ENCODE data around the gene GRB10.

Gene GRB10

DNA sequence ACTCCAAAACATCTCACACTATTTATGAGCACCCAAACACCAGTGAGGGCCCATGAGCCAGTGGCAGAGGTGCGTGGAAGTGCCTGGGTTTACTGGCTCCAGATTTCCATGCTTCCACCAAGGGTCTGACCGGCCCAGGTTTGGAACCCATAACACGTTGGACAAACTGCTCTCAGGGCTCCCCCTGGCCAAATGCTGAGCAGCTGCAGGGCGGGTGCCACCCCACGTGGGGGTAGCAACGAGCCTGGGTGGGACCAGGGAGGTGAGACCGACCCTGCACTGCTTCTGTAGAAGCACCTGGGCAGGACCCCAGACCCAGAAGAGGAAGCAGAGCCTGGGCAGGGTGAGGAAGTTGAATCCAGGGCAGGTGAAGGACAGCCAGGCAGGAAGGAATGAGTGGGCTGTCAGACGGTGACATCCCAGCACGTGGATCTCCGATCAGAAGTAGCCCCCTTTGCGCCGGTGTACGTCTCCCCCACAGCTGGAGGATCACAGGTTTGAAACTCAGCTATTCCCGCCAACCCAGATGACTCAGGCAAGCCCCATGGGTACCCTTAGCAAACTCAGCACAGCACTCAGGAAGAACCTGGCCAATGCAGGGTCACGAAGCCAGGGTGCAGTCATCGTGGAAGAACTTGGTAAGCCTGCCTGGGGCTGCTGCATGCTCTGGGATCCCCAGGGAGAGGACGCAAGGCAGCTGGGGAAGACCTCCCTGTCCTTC lies 117.1 kb downstream of the GRB10 start:
- DNase-seq, result no peak

DNA sequence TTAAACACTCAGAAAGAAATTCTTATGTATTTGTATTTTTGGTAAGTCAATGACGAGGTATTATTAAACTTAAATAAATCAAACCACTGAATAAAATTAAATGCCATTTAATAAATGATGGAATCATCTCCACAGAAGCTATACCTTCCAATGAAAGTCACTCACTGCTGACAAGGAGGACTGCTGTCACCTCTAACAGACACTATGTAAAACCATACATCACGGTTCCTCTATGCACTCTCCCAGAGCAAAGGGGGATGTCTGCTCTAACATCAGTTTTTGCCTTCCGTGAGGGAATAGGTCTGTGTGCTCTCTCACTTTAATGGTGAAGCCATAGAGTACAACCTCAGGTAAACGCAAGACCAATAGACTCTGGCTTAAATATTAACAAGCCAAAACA lies 117.8 kb downstream of the GRB10 start:
- DNase-seq, result no peak

DNA sequence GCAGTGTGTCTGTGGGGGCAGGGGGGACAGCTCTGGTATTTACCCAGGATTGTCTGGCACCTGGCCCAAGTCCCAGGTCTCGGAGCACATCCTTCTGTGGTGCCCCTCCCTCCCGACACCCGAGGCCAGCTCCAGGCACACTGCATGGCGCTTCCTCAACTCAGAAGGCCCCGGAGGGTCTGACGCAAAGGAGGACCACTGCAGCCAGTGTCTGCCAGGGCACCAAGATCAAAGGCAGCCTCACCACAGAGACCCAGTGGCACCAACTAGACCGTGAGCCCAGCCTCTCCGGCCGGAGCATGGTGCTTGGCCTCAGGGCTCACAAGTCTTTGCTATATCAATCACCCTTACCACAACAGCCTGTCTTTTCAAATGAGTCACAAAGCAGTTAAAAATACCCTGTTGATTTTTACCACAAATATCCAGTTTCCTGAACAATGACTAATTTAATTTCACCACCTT lies 118.2 kb downstream of the GRB10 start:
- no peak for DNase-seq

DNA sequence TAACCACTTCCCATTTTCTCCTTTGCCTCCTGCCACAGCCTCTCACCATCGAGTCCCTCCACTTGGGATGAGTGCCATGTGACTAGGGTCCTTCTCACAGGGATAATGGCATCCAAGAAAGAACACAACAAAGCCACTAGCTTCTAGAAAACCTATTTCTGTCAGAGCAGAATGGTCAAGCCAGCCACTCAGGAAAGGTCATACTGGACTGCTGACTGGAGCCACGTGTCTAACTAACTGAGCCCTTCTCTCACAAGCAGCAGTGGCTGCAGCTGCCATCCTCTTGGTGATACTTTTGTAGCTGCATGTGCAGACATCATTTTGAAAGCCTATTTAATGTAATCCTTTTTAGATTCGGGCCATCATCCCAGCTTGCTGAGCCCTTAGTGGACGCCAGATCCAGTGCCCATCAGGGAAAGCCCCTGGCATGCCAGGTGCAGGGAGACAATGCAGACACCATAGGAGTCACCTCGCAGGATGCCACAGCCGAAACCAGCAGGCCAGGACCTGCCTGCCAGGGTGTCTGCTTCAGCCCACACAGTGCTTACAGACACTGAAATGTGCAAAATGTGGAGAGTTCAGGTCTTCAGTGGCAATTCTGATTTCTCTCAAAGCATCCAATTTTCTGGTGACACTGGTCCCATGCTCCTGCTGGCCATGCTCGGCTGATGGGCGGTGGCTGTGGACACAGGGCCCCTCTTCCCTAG lies 119.1 kb downstream of the GRB10 start:
- DNase-seq, result no peak

DNA sequence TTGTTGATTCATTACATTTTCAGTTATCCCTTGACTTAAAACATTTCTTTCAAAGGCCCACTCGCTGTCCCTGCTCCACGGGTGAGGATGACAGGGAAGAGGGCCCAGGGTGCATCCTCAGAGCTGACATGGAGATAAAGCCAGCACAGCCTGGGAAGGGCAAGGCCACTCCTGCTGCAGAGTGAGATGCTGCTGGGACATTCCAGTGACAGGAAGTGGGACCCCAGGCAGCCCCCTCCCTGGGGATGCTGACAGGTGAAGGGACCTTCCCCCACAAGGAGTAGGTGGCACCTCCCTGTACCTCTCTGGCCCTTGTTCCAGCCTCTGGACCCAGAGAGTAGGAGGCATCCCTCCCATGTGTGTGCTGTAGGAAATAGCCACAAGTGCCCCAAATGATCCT lies 119.7 kb downstream of the GRB10 start:
- DNase-seq, result no peak

DNA sequence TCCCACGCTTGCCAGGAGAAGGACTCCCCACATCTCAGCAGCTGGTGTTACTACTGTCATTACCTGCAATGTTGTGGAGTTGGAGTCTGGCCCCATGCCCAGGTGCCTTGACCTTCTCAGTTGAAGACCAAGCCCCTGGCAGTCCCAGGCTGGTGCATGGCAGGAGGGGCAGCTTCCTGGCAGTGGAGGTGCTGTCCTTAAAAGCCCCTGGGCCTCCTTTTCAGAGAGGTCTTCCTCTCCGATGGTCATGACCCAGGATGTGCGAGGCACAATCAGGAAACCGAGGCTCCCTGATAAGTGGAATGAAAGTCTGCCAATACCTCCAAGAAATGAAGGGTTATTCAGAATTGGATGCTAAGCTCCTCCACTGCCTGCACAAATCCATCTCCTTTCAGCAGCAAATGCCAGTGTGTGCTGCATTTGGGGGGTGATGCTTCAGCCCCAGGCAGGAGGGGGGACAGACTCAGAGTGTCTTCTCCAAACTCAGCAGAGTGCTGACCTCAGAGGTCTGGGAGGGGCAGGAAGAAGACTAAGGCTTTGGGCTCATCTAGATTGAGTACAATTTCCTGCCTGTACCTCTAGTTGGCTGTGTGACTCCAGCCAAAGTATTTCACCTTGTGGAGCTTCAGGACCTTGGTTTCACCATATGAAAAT lies 120.5 kb downstream of the GRB10 start:
- DNase-seq, result no peak

DNA sequence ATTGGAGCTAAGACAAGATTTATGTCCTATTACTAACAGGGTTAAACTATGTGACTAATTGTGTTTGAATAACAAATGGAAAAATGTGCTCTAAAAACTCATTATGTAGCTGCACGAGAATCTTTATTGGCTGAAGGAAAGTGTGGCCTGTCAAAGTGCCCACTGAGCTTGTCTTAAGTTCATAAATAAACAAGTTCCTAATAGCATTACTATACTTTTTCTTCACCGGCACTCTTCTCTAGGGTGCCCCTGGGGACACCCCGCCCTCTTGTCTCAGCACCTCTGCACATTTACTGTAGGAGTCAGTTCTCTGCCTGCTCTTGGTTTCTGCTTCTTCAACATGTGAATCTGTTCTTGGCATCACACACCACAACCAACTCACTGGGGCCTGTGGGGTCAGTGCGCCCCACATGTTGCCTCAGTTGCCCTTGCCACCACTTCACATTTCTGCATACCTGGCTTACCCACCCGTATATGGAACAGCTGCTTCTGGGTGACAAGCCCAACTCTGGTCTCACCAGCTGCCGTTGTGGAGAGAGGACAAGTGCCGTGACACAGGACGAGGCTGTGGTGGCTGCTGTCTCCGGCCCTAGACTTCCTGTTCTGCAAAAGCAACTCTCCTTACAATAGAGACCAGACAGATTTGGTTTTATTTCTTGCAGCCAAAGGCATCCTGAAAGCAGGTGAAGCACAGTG lies 121.2 kb downstream of the GRB10 start:
- DNase-seq, result no peak

DNA sequence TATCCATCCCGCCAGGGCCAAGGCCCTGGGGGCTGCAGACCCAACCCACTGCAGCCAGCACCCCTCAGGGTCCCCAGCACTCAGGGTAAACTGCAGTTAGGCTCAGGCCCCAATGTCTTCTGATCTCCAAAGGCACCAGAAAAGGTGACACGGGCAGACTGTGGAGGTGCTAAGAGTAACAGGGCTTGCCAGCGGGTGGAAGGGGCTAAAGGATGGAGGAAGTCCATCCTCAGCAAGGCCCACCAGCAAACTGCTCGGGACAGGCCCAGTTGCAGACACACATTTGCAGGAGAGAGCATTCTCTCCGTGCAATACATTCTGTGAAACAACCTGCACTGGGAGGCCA lies 121.9 kb downstream of the GRB10 start:
- no peak for DNase-seq

DNA sequence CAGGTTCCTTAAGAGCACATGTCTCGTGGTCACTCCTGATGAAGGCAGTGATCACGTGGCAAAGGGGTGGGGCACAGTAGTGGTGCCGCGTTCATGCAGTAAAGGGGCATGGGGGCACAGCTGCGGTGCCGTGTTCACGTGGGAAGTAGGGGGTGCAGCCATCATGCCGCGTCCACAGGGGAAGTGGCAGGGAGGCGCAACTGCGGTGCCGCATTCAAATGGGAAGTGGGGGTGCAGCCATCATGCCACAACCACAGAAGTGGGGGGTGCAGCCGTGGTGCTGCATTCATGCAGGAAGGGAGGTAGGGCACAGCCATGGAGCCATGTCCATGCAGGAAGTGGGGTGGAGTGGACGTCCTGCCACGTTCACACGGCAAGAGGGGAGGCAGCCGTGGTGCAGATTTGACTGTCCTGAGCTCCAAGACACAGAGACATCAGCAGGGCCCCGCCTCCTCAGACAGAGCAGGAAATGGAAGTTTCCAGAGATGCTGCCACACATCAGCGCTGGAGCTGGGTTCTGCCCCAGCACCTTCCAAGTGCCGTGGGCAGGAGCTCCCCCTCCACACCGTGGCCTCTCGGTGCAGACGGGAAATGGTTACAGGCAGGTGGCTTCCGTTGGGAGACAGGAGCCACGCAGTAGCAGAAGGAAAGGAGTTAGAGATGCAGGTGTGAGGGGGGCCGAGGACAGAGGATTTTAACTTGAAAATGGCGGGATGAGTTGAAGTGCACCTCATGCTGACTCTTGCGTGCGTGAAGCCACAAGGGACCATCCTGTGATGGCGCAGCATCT lies 122.5 kb downstream of the GRB10 start:
- peak; percentile 11 for DNase-seq

DNA sequence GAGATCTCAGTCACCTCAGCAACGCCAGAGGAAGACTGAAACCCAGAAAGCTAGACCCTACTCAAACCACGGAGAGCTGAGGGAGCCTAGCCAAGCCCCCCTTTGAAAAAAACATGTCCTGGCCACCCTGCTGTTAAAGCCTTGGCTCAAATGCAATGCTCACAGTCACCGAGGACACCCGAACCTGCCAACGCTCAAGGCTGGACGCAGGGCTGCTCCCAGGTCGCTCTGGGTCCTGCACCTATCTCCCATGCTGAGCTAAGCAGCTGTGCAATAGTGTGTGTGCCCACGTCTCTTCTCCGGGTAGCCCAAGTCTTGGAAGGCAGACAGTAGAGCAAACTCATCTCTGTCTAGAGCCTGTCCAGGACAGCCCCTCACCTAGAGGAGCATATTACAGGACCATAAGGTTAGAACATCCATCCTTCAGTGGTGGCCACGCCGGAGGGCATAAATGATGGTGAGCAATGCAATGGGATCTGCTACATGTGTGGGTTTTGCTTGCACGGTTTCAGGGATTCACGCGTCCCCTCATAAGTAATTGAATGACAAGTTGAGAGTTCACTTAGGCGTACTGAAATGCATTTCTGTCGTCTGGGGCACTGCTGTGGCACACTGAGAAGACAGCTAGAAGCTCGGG lies 123.2 kb downstream of the GRB10 start:
- DNase-seq, result no peak

DNA sequence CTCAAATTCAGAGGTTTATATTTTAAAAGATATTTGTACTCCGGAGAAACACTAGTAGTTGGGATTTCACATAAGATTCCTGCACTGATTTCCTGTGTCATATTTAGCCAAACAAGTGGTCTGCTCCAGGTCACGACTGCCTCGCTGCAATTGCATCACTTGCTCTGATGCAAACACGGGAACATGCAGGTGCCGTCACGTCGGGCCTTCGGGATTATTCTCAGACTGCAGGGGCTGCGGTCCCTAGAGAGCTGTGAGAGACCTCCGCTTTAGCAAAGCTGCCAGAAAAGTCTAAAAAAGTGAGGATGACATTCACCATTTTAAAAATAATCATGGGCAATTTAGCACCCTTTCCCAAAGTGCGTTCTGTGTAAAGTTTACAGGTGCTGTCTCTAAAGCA lies 124.0 kb downstream of the GRB10 start:
- no peak for DNase-seq

DNA sequence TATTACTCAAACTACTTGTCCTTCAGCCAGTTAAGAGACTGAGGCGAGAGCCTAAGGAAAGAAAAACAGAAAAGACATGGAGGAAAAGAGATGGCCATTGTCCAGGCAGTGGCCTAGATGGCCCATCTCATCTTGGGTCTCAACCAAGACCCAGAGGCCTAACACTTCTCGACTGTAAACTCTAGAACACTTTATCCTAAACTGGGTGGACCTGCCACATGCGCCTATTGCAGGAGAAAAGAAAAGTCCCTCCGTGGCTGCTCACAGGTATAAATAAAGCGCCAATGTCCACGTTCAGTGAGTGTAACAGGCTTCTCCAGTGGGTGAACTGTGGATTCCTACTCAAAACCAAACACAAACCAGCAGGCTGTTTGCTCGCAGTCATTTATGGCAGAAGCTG lies 124.8 kb downstream of the GRB10 start:
- DNase-seq, result no peak

DNA sequence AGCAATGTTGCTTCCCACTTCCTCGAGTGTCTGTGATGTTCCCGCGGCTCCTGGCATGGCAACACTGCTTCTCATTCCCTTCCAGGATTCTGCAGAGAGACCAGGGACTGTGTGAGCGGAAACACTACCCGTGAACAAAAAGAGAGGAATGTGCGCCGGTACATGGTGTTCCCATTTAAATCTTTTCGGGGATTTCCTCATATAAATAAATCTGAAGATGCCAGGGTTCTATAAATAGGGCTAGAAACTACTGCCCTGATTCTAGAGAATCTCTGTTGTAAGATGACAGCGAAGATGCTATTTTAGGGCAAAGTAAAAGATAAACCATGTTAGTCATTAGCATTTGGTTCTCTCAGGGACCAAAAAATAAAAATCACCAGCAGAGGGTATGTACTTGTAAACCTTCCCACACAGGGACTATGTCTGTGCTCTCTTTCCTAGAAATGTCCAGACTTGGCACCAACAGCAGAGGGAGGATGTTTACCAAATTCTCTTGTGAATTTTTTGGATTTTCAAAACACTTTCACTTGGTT lies 125.3 kb downstream of the GRB10 start:
- DNase-seq, result no peak

DNA sequence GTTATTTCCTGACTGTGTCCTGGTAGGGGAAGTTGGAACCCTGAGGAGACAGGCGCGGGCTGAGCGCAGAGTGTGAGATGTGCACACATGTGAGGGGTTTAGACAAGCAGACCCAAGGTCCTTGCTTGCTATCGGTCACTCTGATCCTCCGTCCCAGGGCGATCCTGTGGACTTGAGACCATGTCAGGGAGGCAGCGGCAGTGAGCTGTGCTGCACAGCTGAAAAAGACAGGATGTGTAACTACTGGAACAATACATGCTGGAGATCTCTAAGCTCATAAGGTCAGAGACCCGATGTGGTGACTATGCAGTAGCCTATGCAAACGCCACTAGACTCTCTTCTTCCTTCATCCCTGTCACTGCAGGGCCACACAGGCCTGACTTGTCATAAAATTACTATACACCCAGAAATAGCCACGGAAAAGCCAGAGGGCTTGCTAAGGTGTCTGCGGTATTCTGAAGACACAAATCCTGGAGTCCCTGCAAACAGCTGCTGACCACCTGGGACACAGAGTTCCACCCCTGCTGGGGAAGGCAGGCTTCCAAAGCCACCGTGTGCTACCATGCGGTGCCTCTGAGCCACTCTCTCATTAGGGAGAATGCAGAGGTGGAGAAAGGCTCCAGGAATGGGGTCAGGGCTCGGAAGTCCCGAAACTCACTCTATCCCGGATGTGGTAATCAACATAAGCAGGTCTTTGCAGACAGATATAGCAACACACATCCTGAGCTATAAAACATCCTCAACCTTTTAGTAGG lies 126.4 kb downstream of the GRB10 start:
- no peak for DNase-seq

DNA sequence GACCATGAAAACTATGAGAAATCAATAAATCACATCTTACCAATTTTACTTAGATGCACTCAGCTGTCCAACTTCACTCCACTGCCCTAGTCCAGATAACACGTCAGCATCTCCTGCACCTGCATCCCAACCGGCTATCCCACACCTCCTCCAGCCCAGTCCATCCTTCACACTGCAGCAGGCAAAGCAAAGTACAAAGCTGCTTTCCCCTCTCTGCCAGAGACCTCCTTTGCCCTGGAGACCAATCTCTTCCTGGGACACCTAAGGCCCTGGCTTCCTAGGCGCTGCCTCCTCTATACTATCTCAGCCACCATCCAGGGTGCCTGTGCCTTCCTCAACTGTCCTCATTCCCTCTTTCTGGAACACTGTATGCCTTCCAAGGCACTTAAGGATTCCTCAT lies 127.2 kb downstream of the GRB10 start:
- DNase-seq, result no peak

DNA sequence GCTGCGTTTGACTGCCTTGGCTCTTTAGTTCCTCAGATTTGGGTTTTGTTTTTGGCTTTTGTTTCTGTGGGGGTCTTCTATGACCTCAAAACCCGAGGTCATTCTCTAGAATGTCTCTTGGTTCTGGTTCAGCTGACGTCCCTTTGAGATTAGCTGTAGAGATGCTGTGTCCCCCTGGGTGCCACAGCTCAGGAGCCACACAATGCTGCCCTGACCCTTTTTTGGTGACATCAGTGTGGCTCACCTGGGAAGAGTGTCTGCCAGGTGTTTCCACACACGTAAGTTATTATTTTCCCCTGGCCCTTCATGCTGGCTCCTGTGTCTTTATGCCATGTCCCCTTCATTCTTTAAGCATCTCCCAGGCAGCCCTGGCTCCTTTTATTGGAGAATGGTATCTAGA lies 127.7 kb downstream of the GRB10 start:
- no peak for DNase-seq

DNA sequence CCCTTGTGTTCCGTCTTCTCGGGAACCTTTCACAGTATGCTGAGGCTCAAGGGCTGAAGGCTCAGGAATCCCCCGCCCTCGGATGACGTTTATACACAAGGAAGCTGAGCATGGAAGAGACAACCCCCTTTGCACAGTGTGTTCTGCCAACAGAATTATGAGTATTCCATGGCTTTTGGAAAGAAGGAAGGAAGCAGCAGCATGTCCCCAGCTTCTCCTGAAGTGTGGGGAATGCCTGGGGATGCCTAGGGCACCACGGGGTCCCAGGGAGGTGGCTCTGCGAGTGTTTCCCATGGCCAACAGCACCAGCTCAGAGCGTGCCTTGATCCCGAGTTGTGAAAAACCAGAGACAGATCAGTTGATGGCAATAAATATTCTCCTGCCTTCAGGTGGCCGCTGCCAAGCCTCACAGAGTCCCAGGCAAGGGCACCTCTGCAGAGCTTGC lies 128.7 kb downstream of the GRB10 start:
- DNase-seq, result no peak

DNA sequence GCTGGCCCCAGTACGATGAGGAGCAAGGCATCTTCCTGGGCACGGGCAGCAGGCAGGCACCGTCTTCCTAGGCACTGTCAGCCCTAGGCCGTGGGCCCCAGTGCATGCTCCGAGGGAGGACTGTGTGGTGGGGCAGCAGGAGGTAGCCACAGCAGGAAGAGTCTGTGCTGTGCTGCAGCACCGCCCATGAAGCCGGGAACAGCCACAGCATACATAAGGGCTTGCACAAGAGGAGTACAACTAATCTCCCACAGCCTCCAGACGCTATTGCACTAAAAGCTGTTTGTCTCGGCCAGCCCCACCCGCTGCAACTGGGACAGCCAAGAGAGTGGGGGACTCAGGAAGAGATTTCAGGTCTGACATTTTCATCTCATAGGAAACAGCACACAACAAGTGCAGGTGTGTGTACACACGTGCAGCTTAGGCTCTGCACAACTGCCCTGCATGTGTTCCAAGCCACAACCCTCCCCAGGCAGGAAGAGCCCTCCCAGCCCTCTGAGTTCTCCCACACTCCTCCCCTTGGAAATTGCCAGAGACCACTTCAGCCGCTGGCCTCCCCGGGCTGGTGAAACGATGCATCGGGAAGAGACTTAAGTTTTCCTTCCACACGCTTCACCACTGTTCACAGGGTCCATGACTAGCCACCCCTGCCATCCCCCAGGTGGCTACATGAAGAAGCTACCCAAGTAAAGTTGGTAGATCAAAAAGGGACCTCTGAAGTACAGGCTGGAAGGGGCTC lies 129.4 kb downstream of the GRB10 start:
- DNase-seq, result no peak

DNA sequence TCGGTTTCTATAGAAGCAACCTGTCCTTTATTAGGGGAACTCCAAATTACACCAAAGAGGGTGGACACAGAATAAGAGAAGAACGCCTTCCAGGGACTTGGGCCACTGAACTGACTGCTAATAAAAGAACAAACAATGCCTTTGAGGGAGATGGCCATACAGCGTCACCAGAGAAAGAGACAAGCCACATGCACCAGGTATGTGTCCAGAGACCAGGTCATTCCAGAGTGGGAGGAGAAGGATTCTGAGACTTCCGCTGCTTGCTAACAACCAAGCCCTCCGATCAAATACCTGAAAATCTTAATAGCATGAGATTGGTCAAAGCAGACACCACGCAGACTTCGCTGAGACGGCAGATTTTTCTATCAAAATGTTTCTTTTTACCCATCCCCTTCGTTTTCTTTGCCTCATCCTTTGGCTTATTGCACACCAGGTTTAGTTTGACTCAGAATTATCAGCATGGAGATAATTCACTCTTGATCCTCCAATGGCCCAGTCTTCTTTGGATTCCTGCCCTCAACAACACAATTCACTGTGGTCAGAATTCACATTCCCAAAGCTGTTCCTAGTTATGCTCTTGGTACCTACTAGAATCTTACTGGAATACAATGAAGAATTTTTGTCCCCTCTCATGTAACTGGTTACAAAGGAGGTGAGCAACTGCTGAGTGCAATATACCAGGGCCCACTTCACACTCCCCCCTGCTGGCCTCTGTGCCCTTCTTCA lies 130.1 kb downstream of the GRB10 start:
- no peak for DNase-seq
